SK-N-SH (cell line): ENCODE measurements around the gene UNC13D. TPM values are rescaled to one million over a fixed set of nuclear protein-coding genes. Genes with fewer than 3 reads are reported as not detected.
A peak's percentile ranks its signal among the peaks of the same experiment; 100 is the strongest.

Source experiments
- CTCF ChIA-PET: fragments of 300-600, 350-600 bp; formaldehyde crosslinking; extraction: SDS; loops from one replicate; lab custom pipeline; 2021; lab: Yijun Ruan, JAX
- POLR2A ChIA-PET: fragments of 350-600 bp; sonication (Branson Sonifier 250); formaldehyde crosslinking; extraction: SDS; loops from one replicate; lab custom pipeline; 2020; ENCODE audit warnings: antibody characterized with exemption, inconsistent platforms; lab: Yijun Ruan, JAX
- DNase-seq: peaks from one replicate; pipeline ENCODE4 v3.0.0; 2012
- H2AFZ ChIP-seq: fragments of 200-600 bp; sonication (generic); 2 replicates; pipeline ENCODE4 v1.8.1; 2016; ENCODE audit warnings: antibody characterized with exemption, mild to moderate bottlenecking, low read depth
- H3F3A ChIP-seq: fragments of 200-600 bp; sonication (generic); replicated peaks from 2 replicates; pipeline ENCODE3; 2016; ENCODE audit warnings: antibody characterized with exemption, mild to moderate bottlenecking; ENCODE audit not compliant: insufficient read depth
- H3K27ac ChIP-seq, 2 experiments: fragments of 200-500 bp in 1 of 2; fragments of 200-600 bp in 1 of 2; sonication (Bioruptor generic) in 1 of 2; sonication (generic), shearing (Covaris generic) in 1 of 2; 2 replicates each; pipeline versions ENCODE4 v1.5.1 to v1.6.1; 2014 to 2016; ENCODE audit warnings: low read depth in 2 of 2, inconsistent platforms in 1 of 2, low read length in 1 of 2, mild to moderate bottlenecking in 1 of 2, mixed read lengths in 1 of 2
- H3K27me3 ChIP-seq: fragments of 200-600 bp; sonication (generic), shearing (Covaris generic); 2 replicates; pipeline ENCODE4 v1.6.1; 2016; ENCODE audit warnings: mixed run types; ENCODE audit not compliant: insufficient read depth
- H3K36me3 ChIP-seq, 2 experiments: fragments of 200-500 bp in 1 of 2; fragments of 200-600 bp in 1 of 2; sonication (Bioruptor generic) in 1 of 2; sonication (generic) in 1 of 2; replicated peaks in 1 of 2; 2 replicates each; pipeline versions ENCODE3 to v1.5.1; 2014 to 2016; ENCODE audit warnings: low read length in 1 of 2, mild to moderate bottlenecking in 1 of 2; ENCODE audit not compliant: insufficient read depth in 2 of 2, control insufficient read depth in 1 of 2
- H3K4me1 ChIP-seq, 2 experiments: fragments of 200-500 bp in 1 of 2; fragments of 200-600 bp in 1 of 2; sonication (Bioruptor generic) in 1 of 2; sonication (generic), shearing (Covaris generic) in 1 of 2; 2 replicates each; pipeline versions ENCODE4 v1.5.1 to v1.6.1; 2014 to 2016; ENCODE audit warnings: low read depth in 1 of 2, low read length in 1 of 2, mixed run types in 1 of 2; ENCODE audit not compliant: insufficient read depth in 2 of 2, control insufficient read depth in 1 of 2
- H3K4me2 ChIP-seq: fragments of 200-600 bp; sonication (generic), shearing (Covaris generic); 2 replicates; pipeline ENCODE4 v1.6.1; 2017; ENCODE audit warnings: mixed run types
- H3K4me3 ChIP-seq, 2 experiments: fragments of 200-500 bp in 1 of 2; fragments of 200-600 bp in 1 of 2; sonication (Bioruptor generic) in 1 of 2; sonication (generic), shearing (Covaris generic) in 1 of 2; 2 replicates each; pipeline versions ENCODE4 v1.5.1 to v1.8.1; 2014 to 2016; ENCODE audit warnings: low read depth in 2 of 2, inconsistent platforms in 1 of 2, low read length in 1 of 2, mild to moderate bottlenecking in 1 of 2, mixed read lengths in 1 of 2, moderate library complexity in 1 of 2
- H3K79me2 ChIP-seq: fragments of 200-600 bp; sonication (generic); 2 replicates; pipeline ENCODE4 v1.8.1; 2017; ENCODE audit warnings: mild to moderate bottlenecking; ENCODE audit not compliant: insufficient read depth
- H3K9ac ChIP-seq: fragments of 200-600 bp; sonication (generic); 2 replicates; pipeline ENCODE4 v1.6.1; 2017; ENCODE audit warnings: mixed run types
- H3K9me2 ChIP-seq: fragments of 200-600 bp; sonication (generic); 2 replicates; pipeline ENCODE4 v1.6.1; 2017; ENCODE audit warnings: mixed run types
- H3K9me3 ChIP-seq: fragments of 200-600 bp; sonication (generic); 2 replicates; pipeline ENCODE4 v1.6.1; 2017; ENCODE audit warnings: mixed run types, mild to moderate bottlenecking, moderate library complexity
- H4K20me1 ChIP-seq: fragments of 200-600 bp; sonication (generic); 2 replicates; pipeline ENCODE4 v1.6.1; 2017; ENCODE audit warnings: mild to moderate bottlenecking, mixed run types; ENCODE audit not compliant: insufficient read depth
- CHD2 ChIP-seq: fragments of 150-350 bp; IDR thresholded peaks from 2 replicates; pipeline ENCODE4 v1.6.1; 2018; ENCODE audit warnings: low read length; ENCODE audit not compliant: partially characterized antibody
- EP300 ChIP-seq, 2 experiments: IDR thresholded peaks; 2 replicates each; pipeline versions ENCODE4 v1.4.0 to v1.6.1; 2012; ENCODE audit warnings: borderline replicate concordance in 1 of 2, low read depth in 1 of 2, low read length in 1 of 2
- EZH2phosphoT487 ChIP-seq: fragments of 200-600 bp; sonication (generic); IDR thresholded peaks from 2 replicates; pipeline ENCODE4 v1.6.1; 2017; ENCODE audit warnings: low read depth, mixed run types, mild to moderate bottlenecking, antibody characterized with exemption, moderate library complexity, borderline replicate concordance
- FOSL2 ChIP-seq: IDR thresholded peaks from 2 replicates; pipeline ENCODE4 v1.4.0; 2012; ENCODE audit warnings: low read depth, mild to moderate bottlenecking, moderate library complexity, borderline replicate concordance
- FOXJ3 ChIP-seq: sonication (generic); formaldehyde crosslinking; IDR thresholded peaks from 2 replicates; pipeline ENCODE4 v1.5.1; 2020; ENCODE audit warnings: mild to moderate bottlenecking, missing genetic modification reagents
- FOXM1 ChIP-seq: IDR thresholded peaks from 2 replicates; pipeline ENCODE4 v1.4.0; 2012; ENCODE audit warnings: low read depth, mild to moderate bottlenecking
- GATA2 ChIP-seq: sonication (generic); formaldehyde crosslinking; IDR thresholded peaks from 2 replicates; pipeline ENCODE4 v1.5.0; 2020; ENCODE audit warnings: mild to moderate bottlenecking, missing genetic modification reagents
- JUND ChIP-seq: IDR thresholded peaks from 2 replicates; pipeline ENCODE4 v1.4.0; 2012
- MEF2A ChIP-seq: IDR thresholded peaks from 2 replicates; pipeline ENCODE4 v1.4.0; 2012; ENCODE audit warnings: low read depth, borderline replicate concordance
- MXI1 ChIP-seq: IDR thresholded peaks from 2 replicates; pipeline ENCODE4 v1.6.1; 2012; ENCODE audit warnings: mild to moderate bottlenecking, low read depth, low read length, improper control_type of control experiment
- NRF1 ChIP-seq: IDR thresholded peaks from 2 replicates; pipeline ENCODE4 v1.6.1; 2012; ENCODE audit warnings: low read depth, mild to moderate bottlenecking, low read length
- POLR2AphosphoS5 ChIP-seq: IDR thresholded peaks from 2 replicates; pipeline ENCODE4 v1.6.1; 2012; ENCODE audit warnings: low read depth, low read length
- RCOR1 ChIP-seq: fragments of 150-350 bp; IDR thresholded peaks from 2 replicates; pipeline ENCODE4 v1.6.1; 2017; ENCODE audit warnings: antibody characterized with exemption, low read length
- RXRA ChIP-seq: IDR thresholded peaks from 2 replicates; pipeline ENCODE4 v1.4.0; 2012; ENCODE audit warnings: low read depth, mild to moderate bottlenecking, borderline replicate concordance
- SIN3A ChIP-seq: IDR thresholded peaks from 2 replicates; pipeline ENCODE4 v1.6.1; 2012; ENCODE audit warnings: low read depth, mild to moderate bottlenecking, low read length, moderate library complexity, borderline replicate concordance
- TAF1 ChIP-seq: IDR thresholded peaks from 2 replicates; pipeline ENCODE4 v1.6.1; 2012; ENCODE audit warnings: low read depth, mild to moderate bottlenecking, low read length, moderate library complexity, borderline replicate concordance
- TEAD4 ChIP-seq: IDR thresholded peaks from 2 replicates; pipeline ENCODE4 v1.4.0; 2012; ENCODE audit warnings: mild to moderate bottlenecking, borderline replicate concordance; ENCODE audit not compliant: insufficient read depth
- YY1 ChIP-seq: IDR thresholded peaks from 2 replicates; pipeline ENCODE4 v1.4.0; 2012; ENCODE audit warnings: low read depth, mild to moderate bottlenecking
- WGBS: methylation state at CpG from one replicate; pipeline ENCODE4 v1.1.6; 2017; ENCODE audit warnings: low lambda C conversion rate; 5-methylcytosine and 5-hydroxymethylcytosine counted together
- polyA plus RNA-seq, 3 experiments: library from polyadenylated mRNA; depleted of rRNA; stranded (reverse); fragments of >200 nt; gene quantifications; 2 replicates each; pipeline ENCODE4 v1.2.3, GENCODE V29; 2012
- TF ChIP-seq, protein P1 (sequence below): IDR thresholded peaks from 2 replicates; pipeline ENCODE4 v1.4.0; 2012; ENCODE audit warnings: low read depth, borderline replicate concordance
- TF ChIP-seq, protein P2 (sequence below): IDR thresholded peaks from 2 replicates; pipeline ENCODE4; 2012
- TF ChIP-seq, protein P3 (sequence below): fragments of 150-350 bp; IDR thresholded peaks from 2 replicates; pipeline ENCODE4 v1.6.1; 2016; ENCODE audit warnings: mild to moderate bottlenecking, low read depth, low read length
- TF ChIP-seq, protein P4 (sequence below): fragments of 150-350 bp; IDR thresholded peaks from 2 replicates; pipeline ENCODE4 v1.6.1; 2017; ENCODE audit warnings: antibody characterized with exemption, low read length, low read depth, borderline replicate concordance
- TF ChIP-seq, protein P5 (sequence below): IDR thresholded peaks from 2 replicates; pipeline ENCODE4 v1.6.1; 2012; ENCODE audit warnings: mild to moderate bottlenecking, low read depth, low read length, moderate library complexity

The UNC13D gene
- polyA plus RNA-seq, 1 of the 3 experiments (the other 2 are of a cell fraction): 0.99 TPM

DNA sequence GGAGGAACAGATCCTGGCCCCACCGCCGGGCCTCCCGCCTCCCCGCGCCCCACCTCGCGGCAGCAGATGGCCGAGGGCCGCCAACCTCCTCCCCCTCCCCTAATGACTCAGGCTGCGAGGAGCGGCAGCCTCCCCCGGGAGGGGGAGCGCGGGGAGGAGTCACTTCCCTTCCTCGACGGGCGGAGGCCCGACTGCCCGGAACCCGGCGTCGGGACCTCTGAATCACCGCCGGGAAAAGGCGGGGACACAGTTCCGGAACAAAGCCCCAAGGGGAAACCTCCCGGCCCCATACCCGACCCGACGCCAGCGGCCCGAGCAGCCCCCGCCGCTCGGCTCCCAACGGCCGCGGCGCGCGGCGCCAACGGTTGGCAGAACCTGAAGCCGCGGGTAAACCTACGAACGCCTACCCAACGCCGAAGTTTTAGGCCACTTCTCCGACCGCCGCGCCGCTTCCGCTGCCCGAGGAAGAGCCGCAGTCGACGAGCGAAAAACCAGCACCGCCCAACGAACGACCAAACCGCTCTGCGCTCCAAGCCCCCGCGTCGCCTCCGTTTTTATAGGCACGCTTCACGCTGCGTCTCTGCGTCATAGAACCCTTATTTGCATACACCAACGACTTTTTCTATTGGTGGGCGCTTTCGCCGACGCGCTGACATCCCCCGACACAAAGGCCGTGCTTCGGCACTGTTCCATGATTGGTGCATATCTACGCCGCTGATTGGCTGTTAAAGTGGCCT is 64.8 kb downstream of the UNC13D start:
- peak; percentile 95 for DNase-seq
- Histone ChIP-seq H3K4me3 (peak overlapping the region; percentile 90 to 94), H3K9me3 (no peaks in the 10 kb centered on the region), H3K4me2 (peak overlapping the region; percentile 82), H4K20me1 (peaks cover 51% of the 10 kb centered on the region), H3K9me2 (no peaks in the 10 kb centered on the region), H3K4me1 (peaks cover 18 to 25% of the 10 kb centered on the region in 2 experiments), H3F3A (peaks cover 65% of the 10 kb centered on the region), H3K27ac (peak overlapping the region; percentile 97), H3K36me3 (peaks cover 27 to 31% of the 10 kb centered on the region in 2 experiments), H3K9ac (peak overlapping the region; percentile 97), H3K79me2 (peaks cover 32% of the 10 kb centered on the region), H2AFZ (no peak overlapping the region), H3K27me3 (no peaks in the 10 kb centered on the region)
- WGBS: under 1% methylated on average over 49 of the region's 84 CpGs
- ChIA-PET CTCF (interaction anchor here (0.7 to 11.7 kb wide), 13 partner anchors 10 to 367 kb away, joined by 3 to 121 read pairs (median 4); partner anchors contain the start of gene GALK1), POLR2A (interaction anchor here (0.6 to 7.6 kb wide), 35 partner anchors 9 to 386 kb away, joined by 3 to 161 read pairs (median 6); partner anchors contain the start of genes GALK1, MRPL38, TMEM94 and TRIM65)
- peak; percentile 44 for TF ChIP-seq NRF1
- TF ChIP-seq MEF2A: no peak
- TF ChIP-seq JUND: peak; percentile 63
- no peak; the same call in 1 of the 2 replicates for TF ChIP-seq RXRA
- peak; percentile 100 for TF ChIP-seq POLR2AphosphoS5
- no peak for TF ChIP-seq EZH2phosphoT487
- TF ChIP-seq, protein P1, sequence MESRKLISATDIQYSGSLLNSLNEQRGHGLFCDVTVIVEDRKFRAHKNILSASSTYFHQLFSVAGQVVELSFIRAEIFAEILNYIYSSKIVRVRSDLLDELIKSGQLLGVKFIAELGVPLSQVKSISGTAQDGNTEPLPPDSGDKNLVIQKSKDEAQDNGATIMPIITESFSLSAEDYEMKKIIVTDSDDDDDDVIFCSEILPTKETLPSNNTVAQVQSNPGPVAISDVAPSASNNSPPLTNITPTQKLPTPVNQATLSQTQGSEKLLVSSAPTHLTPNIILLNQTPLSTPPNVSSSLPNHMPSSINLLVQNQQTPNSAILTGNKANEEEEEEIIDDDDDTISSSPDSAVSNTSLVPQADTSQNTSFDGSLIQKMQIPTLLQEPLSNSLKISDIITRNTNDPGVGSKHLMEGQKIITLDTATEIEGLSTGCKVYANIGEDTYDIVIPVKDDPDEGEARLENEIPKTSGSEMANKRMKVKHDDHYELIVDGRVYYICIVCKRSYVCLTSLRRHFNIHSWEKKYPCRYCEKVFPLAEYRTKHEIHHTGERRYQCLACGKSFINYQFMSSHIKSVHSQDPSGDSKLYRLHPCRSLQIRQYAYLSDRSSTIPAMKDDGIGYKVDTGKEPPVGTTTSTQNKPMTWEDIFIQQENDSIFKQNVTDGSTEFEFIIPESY: no peak
- TF ChIP-seq, protein P2, sequence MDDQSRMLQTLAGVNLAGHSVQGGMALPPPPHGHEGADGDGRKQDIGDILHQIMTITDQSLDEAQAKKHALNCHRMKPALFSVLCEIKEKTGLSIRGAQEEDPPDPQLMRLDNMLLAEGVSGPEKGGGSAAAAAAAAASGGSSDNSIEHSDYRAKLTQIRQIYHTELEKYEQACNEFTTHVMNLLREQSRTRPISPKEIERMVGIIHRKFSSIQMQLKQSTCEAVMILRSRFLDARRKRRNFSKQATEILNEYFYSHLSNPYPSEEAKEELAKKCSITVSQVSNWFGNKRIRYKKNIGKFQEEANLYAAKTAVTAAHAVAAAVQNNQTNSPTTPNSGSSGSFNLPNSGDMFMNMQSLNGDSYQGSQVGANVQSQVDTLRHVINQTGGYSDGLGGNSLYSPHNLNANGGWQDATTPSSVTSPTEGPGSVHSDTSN: peak; percentile 32; the same call in 1 of the 2 replicates
- no peak for TF ChIP-seq FOXJ3 (CRISPR knock-in tag)
- TF ChIP-seq, protein P3, sequence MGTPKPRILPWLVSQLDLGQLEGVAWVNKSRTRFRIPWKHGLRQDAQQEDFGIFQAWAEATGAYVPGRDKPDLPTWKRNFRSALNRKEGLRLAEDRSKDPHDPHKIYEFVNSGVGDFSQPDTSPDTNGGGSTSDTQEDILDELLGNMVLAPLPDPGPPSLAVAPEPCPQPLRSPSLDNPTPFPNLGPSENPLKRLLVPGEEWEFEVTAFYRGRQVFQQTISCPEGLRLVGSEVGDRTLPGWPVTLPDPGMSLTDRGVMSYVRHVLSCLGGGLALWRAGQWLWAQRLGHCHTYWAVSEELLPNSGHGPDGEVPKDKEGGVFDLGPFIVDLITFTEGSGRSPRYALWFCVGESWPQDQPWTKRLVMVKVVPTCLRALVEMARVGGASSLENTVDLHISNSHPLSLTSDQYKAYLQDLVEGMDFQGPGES: no peak; the same call in 1 of the 2 replicates
- peak; percentile 99 for TF ChIP-seq SIN3A
- 0 out of 4 replicates have a peak, but pooled peaks of 1 of the 2 experiments have one; percentile 23 for TF ChIP-seq EP300 (IDR thresholded peaks at IDR 0.05; ENCODE audit: borderline replicate concordance in 1 of 2, low read depth in 1 of 2, low read length in 1 of 2)
- TF ChIP-seq CHD2: peak; percentile 83
- peak; percentile 100 for TF ChIP-seq TAF1
- TF ChIP-seq, protein P4, sequence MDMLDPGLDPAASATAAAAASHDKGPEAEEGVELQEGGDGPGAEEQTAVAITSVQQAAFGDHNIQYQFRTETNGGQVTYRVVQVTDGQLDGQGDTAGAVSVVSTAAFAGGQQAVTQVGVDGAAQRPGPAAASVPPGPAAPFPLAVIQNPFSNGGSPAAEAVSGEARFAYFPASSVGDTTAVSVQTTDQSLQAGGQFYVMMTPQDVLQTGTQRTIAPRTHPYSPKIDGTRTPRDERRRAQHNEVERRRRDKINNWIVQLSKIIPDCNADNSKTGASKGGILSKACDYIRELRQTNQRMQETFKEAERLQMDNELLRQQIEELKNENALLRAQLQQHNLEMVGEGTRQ: no peak
- TF ChIP-seq YY1: peak; percentile 43; the same call in 1 of the 2 replicates
- TF ChIP-seq TEAD4: no peak
- TF ChIP-seq RCOR1: peak; percentile 44; the same call in 1 of the 2 replicates
- no peak for TF ChIP-seq GATA2 (CRISPR knock-in tag)
- peak; percentile 68 for TF ChIP-seq MXI1
- TF ChIP-seq, protein P5, sequence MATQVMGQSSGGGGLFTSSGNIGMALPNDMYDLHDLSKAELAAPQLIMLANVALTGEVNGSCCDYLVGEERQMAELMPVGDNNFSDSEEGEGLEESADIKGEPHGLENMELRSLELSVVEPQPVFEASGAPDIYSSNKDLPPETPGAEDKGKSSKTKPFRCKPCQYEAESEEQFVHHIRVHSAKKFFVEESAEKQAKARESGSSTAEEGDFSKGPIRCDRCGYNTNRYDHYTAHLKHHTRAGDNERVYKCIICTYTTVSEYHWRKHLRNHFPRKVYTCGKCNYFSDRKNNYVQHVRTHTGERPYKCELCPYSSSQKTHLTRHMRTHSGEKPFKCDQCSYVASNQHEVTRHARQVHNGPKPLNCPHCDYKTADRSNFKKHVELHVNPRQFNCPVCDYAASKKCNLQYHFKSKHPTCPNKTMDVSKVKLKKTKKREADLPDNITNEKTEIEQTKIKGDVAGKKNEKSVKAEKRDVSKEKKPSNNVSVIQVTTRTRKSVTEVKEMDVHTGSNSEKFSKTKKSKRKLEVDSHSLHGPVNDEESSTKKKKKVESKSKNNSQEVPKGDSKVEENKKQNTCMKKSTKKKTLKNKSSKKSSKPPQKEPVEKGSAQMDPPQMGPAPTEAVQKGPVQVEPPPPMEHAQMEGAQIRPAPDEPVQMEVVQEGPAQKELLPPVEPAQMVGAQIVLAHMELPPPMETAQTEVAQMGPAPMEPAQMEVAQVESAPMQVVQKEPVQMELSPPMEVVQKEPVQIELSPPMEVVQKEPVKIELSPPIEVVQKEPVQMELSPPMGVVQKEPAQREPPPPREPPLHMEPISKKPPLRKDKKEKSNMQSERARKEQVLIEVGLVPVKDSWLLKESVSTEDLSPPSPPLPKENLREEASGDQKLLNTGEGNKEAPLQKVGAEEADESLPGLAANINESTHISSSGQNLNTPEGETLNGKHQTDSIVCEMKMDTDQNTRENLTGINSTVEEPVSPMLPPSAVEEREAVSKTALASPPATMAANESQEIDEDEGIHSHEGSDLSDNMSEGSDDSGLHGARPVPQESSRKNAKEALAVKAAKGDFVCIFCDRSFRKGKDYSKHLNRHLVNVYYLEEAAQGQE: peak; percentile 84
- no peak; the same call in 1 of the 2 replicates for TF ChIP-seq FOXM1
- peak; percentile 83 for TF ChIP-seq FOSL2
